Activated CD8-positive, alpha-beta memory T cell treated with anti-CD3 and anti-CD28 coated beads, Interleukin-2, amount 10 ng/mL, durations not matched to agents 7 days and 5 days (primary cell): ENCODE results near the gene PPHLN1. TPM values are rescaled to one million over a fixed set of nuclear protein-coding genes. Genes with fewer than 3 reads are reported as not detected.

Source experiments
- ATAC-seq: fragments of 150-1000 bp; cut with Tn5 transposase; one replicate; pipeline ENCODE4 v1.10.0; 2021; ENCODE audit warnings: moderate library complexity
- CTCF ChIA-PET: fragments of 350-600 bp; sonication (Branson Sonifier 250); formaldehyde crosslinking; loops from one replicate; lab custom pipeline; 2021; ENCODE audit warnings: antibody characterized with exemption; lab: Charles Lee
- DNase-seq: peaks from one replicate; pipeline ENCODE4 v3.0.0-alpha.2; 2020
- H3K27ac Mint-ChIP-seq: one replicate; pipeline ENCODE4 v1.8.0; 2021; ENCODE audit warnings: mild to moderate bottlenecking, mixed read lengths
- H3K27me3 Mint-ChIP-seq: one replicate; pipeline ENCODE4 v1.8.0; 2021; ENCODE audit warnings: mixed read lengths
- H3K36me3 Mint-ChIP-seq: one replicate; pipeline ENCODE4 v1.8.0; 2021; ENCODE audit warnings: mild to moderate bottlenecking, mixed read lengths
- H3K4me1 Mint-ChIP-seq: one replicate; pipeline ENCODE4 v1.8.0; 2021; ENCODE audit warnings: mixed read lengths
- H3K4me3 Mint-ChIP-seq: one replicate; pipeline ENCODE4 v1.8.0; 2021; ENCODE audit warnings: mild to moderate bottlenecking, moderate library complexity, mixed read lengths
- H3K9me3 Mint-ChIP-seq: one replicate; pipeline ENCODE4 v1.8.0; 2022; ENCODE audit warnings: low read depth, mixed read lengths
- total RNA-seq, 2 experiments: library from RNA; stranded (reverse); gene quantifications; one replicate each; pipeline ENCODE4 v1.2.3, GENCODE V29; 2021

The PPHLN1 gene
- total RNA-seq, 2 experiments from 2014 or later = 84.1 to 86.1 TPM

GRCh38 chr12:42442888-42443287 lies 116.9 kb downstream of the PPHLN1 start:
- Mint-ChIP-seq H3K9me3 (no peaks in the 10 kb centered on the region), H3K27me3 (no peaks in the 10 kb centered on the region), H3K4me1 (no peaks in the 10 kb centered on the region), H3K4me3 (no peak overlapping the region), H3K27ac (no peak overlapping the region), H3K36me3 (peaks cover 44% of the 10 kb centered on the region)
- CTCF ChIA-PET = no interaction called here
- DNase-seq = no peak
- no peak for ATAC-seq

GRCh38 chr12:42444192-42444943 lies 118.4 kb downstream of the PPHLN1 start:
- Mint-ChIP-seq H3K9me3 (no peaks in the 10 kb centered on the region), H3K4me1 (no peaks in the 10 kb centered on the region), H3K36me3 (peaks cover 50% of the 10 kb centered on the region), H3K27ac (no peak overlapping the region), H3K27me3 (no peaks in the 10 kb centered on the region), H3K4me3 (no peak overlapping the region)
- ATAC-seq (no peak), DNase-seq (no peak)
- CTCF ChIA-PET = no interaction called here

GRCh38 chr12:42445891-42446290 lies 119.9 kb downstream of the PPHLN1 start:
- peaks cover 49% of the 10 kb centered on the region for H3K36me3 Mint-ChIP-seq
- DNase-seq (no peak), ATAC-seq (no peak)
- no peaks in the 10 kb centered on the region for H3K4me1 Mint-ChIP-seq
- H3K27me3 Mint-ChIP-seq = no peaks in the 10 kb centered on the region
- H3K27ac Mint-ChIP-seq = no peak overlapping the region
- CTCF ChIA-PET = no interaction called here
- H3K4me3 Mint-ChIP-seq = no peak overlapping the region
- H3K9me3 Mint-ChIP-seq = no peaks in the 10 kb centered on the region

GRCh38 chr12:42446761-42447160 lies 120.8 kb downstream of the PPHLN1 start:
- Mint-ChIP-seq H3K9me3 (no peaks in the 10 kb centered on the region), H3K4me1 (no peaks in the 10 kb centered on the region), H3K4me3 (no peak overlapping the region), H3K27me3 (no peaks in the 10 kb centered on the region), H3K36me3 (peaks cover 42% of the 10 kb centered on the region), H3K27ac (no peak overlapping the region)
- CTCF ChIA-PET = no interaction called here
- DNase-seq (no peak), ATAC-seq (no peak)

GRCh38 chr12:42447371-42447786 lies 121.4 kb downstream of the PPHLN1 start:
- Mint-ChIP-seq H3K4me1 (no peaks in the 10 kb centered on the region), H3K36me3 (peaks cover 39% of the 10 kb centered on the region), H3K4me3 (no peak overlapping the region), H3K27me3 (no peaks in the 10 kb centered on the region), H3K27ac (no peak overlapping the region), H3K9me3 (no peaks in the 10 kb centered on the region)
- ATAC-seq (no peak), DNase-seq (no peak)
- CTCF ChIA-PET = interaction anchor here (0.9 kb wide), 1 partner anchor 26 kb away, joined by 3 read pairs; no protein-coding TSS in a partner anchor

- Mint-ChIP-seq H3K27me3 (no peaks in the 10 kb centered on the region), H3K36me3 (peaks cover 28% of the 10 kb centered on the region), H3K4me1 (no peaks in the 10 kb centered on the region), H3K9me3 (no peaks in the 10 kb centered on the region), H3K27ac (no peak overlapping the region), H3K4me3 (no peak overlapping the region)
- CTCF ChIA-PET = no interaction called here
- ATAC-seq = no peak
- no peak for DNase-seq
These were observed 122.9 kb downstream of the PPHLN1 start for GRCh38 chr12:42448841-42449240.

GRCh38 chr12:42450248-42450647 lies 124.3 kb downstream of the PPHLN1 start:
- H3K9me3 Mint-ChIP-seq = no peaks in the 10 kb centered on the region
- H3K4me1 Mint-ChIP-seq = no peaks in the 10 kb centered on the region
- H3K27me3 Mint-ChIP-seq = no peaks in the 10 kb centered on the region
- H3K27ac Mint-ChIP-seq = no peak overlapping the region
- DNase-seq (no peak), ATAC-seq (no peak)
- H3K4me3 Mint-ChIP-seq = no peak overlapping the region
- peaks cover 23% of the 10 kb centered on the region for H3K36me3 Mint-ChIP-seq
- CTCF ChIA-PET = interaction anchor here (0.6 kb wide), 1 partner anchor 13 kb away, joined by 3 read pairs; no protein-coding TSS in a partner anchor

GRCh38 chr12:42458575-42458974 lies 132.6 kb downstream of the PPHLN1 start:
- Mint-ChIP-seq H3K27ac (no peak overlapping the region), H3K4me1 (no peaks in the 10 kb centered on the region), H3K27me3 (peaks cover 4% of the 10 kb centered on the region), H3K36me3 (no peaks in the 10 kb centered on the region), H3K9me3 (no peaks in the 10 kb centered on the region), H3K4me3 (no peak overlapping the region)
- CTCF ChIA-PET = no interaction called here
- no peak for DNase-seq
- ATAC-seq = no peak

- Mint-ChIP-seq H3K4me1 (no peaks in the 10 kb centered on the region), H3K4me3 (no peak overlapping the region), H3K36me3 (peaks cover 3% of the 10 kb centered on the region), H3K9me3 (no peaks in the 10 kb centered on the region), H3K27me3 (peaks cover 4% of the 10 kb centered on the region), H3K27ac (no peak overlapping the region)
- DNase-seq (no peak), ATAC-seq (no peak)
- CTCF ChIA-PET = no interaction called here
These were observed 133.4 kb downstream of the PPHLN1 start for GRCh38 chr12:42459336-42459847.

GRCh38 chr12:42462486-42462885 lies 136.5 kb downstream of the PPHLN1 start:
- Mint-ChIP-seq H3K27me3 (peaks cover 4% of the 10 kb centered on the region), H3K4me3 (no peak overlapping the region), H3K9me3 (no peaks in the 10 kb centered on the region), H3K4me1 (no peaks in the 10 kb centered on the region), H3K27ac (no peak overlapping the region), H3K36me3 (peaks cover 3% of the 10 kb centered on the region)
- DNase-seq (no peak), ATAC-seq (no peak)
- CTCF ChIA-PET = interaction anchor here (1.4 kb wide), 1 partner anchor 28 kb away, joined by 3 read pairs; no protein-coding TSS in a partner anchor

GRCh38 chr12:42463671-42464070 lies 137.7 kb downstream of the PPHLN1 start:
- peaks cover 6% of the 10 kb centered on the region for H3K4me1 Mint-ChIP-seq
- H3K36me3 Mint-ChIP-seq = peaks cover 3% of the 10 kb centered on the region
- no peak overlapping the region for H3K27ac Mint-ChIP-seq
- H3K4me3 Mint-ChIP-seq = no peak overlapping the region
- H3K9me3 Mint-ChIP-seq = no peaks in the 10 kb centered on the region
- no peak for DNase-seq
- peaks cover 5% of the 10 kb centered on the region for H3K27me3 Mint-ChIP-seq
- CTCF ChIA-PET = interaction anchor here (1.1 kb wide), 1 partner anchor 13 kb away, joined by 3 read pairs; no protein-coding TSS in a partner anchor
- no peak for ATAC-seq

GRCh38 chr12:42468341-42468821 lies 142.4 kb downstream of the PPHLN1 start:
- CTCF ChIA-PET = interaction anchor here (0.7 to 4.7 kb wide), 4 partner anchors 15 to 137 kb away, joined by 3 to 27 read pairs (median 4); no protein-coding TSS in a partner anchor
- DNase-seq = no peak
- Mint-ChIP-seq H3K4me1 (peaks cover 20% of the 10 kb centered on the region), H3K36me3 (peaks cover 3% of the 10 kb centered on the region), H3K27ac (no peak overlapping the region), H3K27me3 (peaks cover 25% of the 10 kb centered on the region), H3K4me3 (peak overlapping the region; percentile 67), H3K9me3 (no peaks in the 10 kb centered on the region)
- ATAC-seq = no peak

- CTCF ChIA-PET = interaction anchor here (0.7 to 4.7 kb wide), 3 partner anchors 14 to 137 kb away, joined by 3 to 27 read pairs (median 4); no protein-coding TSS in a partner anchor
- peak overlapping the region; percentile 67 for H3K4me3 Mint-ChIP-seq
These were observed 143.0 kb downstream of the PPHLN1 start for GRCh38 chr12:42468921-42469320.

More at GRCh38 chr12:42468921-42469320, 143.0 kb downstream of the PPHLN1 start:
- DNase-seq (no peak), ATAC-seq (peak; percentile 40)
- Mint-ChIP-seq H3K27me3 (peaks cover 30% of the 10 kb centered on the region), H3K9me3 (no peaks in the 10 kb centered on the region), H3K4me1 (peaks cover 20% of the 10 kb centered on the region), H3K27ac (no peak overlapping the region), H3K36me3 (no peaks in the 10 kb centered on the region)
